WERI-Rb-1 (cell line): Measurements from ENCODE around the gene GRID1.

ENCODE experiments used
- DNase-seq: peaks from one replicate; pipeline ENCODE4 v3.0.0-alpha.2; 2020
- H3K27ac ChIP-seq: fragments of 250-450 bp; sonication (Bioruptor Pico); 2 replicates; pipeline ENCODE4 v1.5.1; 2020; ENCODE audit warnings: mild to moderate bottlenecking, moderate library complexity
- H3K27me3 ChIP-seq: fragments of 250-450 bp; sonication (Bioruptor Pico); 2 replicates; pipeline ENCODE4 v1.5.1; 2021; ENCODE audit warnings: mild to moderate bottlenecking, low read depth, moderate library complexity; ENCODE audit not compliant: insufficient read depth, severe bottlenecking
- H3K36me3 ChIP-seq: fragments of 250-450 bp; sonication (Bioruptor Pico); 2 replicates; pipeline ENCODE4 v1.5.1; 2020; ENCODE audit warnings: mild to moderate bottlenecking, moderate library complexity
- H3K4me3 ChIP-seq: 2 replicates; pipeline ENCODE4 v1.5.1; 2011; ENCODE audit warnings: low read depth, mild to moderate bottlenecking, control low read depth, low read length
- H3K9me3 ChIP-seq: fragments of 250-450 bp; sonication (Bioruptor Pico); 2 replicates; pipeline ENCODE4 v1.5.1; 2021; ENCODE audit warnings: mild to moderate bottlenecking, moderate library complexity; ENCODE audit not compliant: severe bottlenecking
- CTCF ChIP-seq: IDR thresholded peaks from 2 replicates; pipeline ENCODE4 v1.5.1; 2011; ENCODE audit warnings: low read depth, mild to moderate bottlenecking, control low read depth, inconsistent platforms, low read length

GRID1 gene

GRCh38 chr10:85764108-85764507, 602.5 kb downstream of the GRID1 start:
- Histone ChIP-seq H3K36me3 (no peaks in the 10 kb centered on the region), H3K4me3 (no peak overlapping the region)

GRCh38 chr10:85761906-85762445, 604.6 kb downstream of the GRID1 start:
- no peak overlapping the region for H3K27ac ChIP-seq
- no peak for DNase-seq
- H3K36me3 ChIP-seq, result no peaks in the 10 kb centered on the region
- no peak overlapping the region for H3K4me3 ChIP-seq
- no peak for TF ChIP-seq CTCF
- no peaks in the 10 kb centered on the region for H3K27me3 ChIP-seq
- no peaks in the 10 kb centered on the region for H3K9me3 ChIP-seq

More at GRCh38 chr10:85764108-85764507, 602.5 kb downstream of the GRID1 start:
- Histone ChIP-seq H3K9me3 (peaks cover 2% of the 10 kb centered on the region), H3K27me3 (no peaks in the 10 kb centered on the region), H3K27ac (no peak overlapping the region)
- TF ChIP-seq CTCF, result no peak
- DNase-seq, result no peak

GRCh38 chr10:85741626-85742300, 624.8 kb downstream of the GRID1 start:
- DNase-seq, result no peak
- H3K9me3 ChIP-seq, result no peaks in the 10 kb centered on the region
- H3K36me3 ChIP-seq, result no peaks in the 10 kb centered on the region
- no peak for TF ChIP-seq CTCF
- H3K27me3 ChIP-seq, result no peaks in the 10 kb centered on the region
- no peak overlapping the region for H3K4me3 ChIP-seq
- no peak overlapping the region for H3K27ac ChIP-seq

- DNase-seq, result no peak
- Histone ChIP-seq H3K27ac (no peak overlapping the region), H3K36me3 (no peaks in the 10 kb centered on the region), H3K9me3 (no peaks in the 10 kb centered on the region), H3K4me3 (no peak overlapping the region), H3K27me3 (no peaks in the 10 kb centered on the region)
- TF ChIP-seq CTCF, result no peak
These were observed 630.6 kb downstream of the GRID1 start for GRCh38 chr10:85735997-85736396.

- H3K36me3 ChIP-seq, result no peaks in the 10 kb centered on the region
- TF ChIP-seq CTCF, result no peak
- H3K4me3 ChIP-seq, result no peak overlapping the region
- no peak for DNase-seq
- H3K27ac ChIP-seq, result no peak overlapping the region
- H3K27me3 ChIP-seq, result no peaks in the 10 kb centered on the region
- no peaks in the 10 kb centered on the region for H3K9me3 ChIP-seq
These were observed 631.8 kb downstream of the GRID1 start for GRCh38 chr10:85734791-85735190.

- no peak for DNase-seq
- no peaks in the 10 kb centered on the region for H3K27me3 ChIP-seq
- no peaks in the 10 kb centered on the region for H3K9me3 ChIP-seq
- TF ChIP-seq CTCF, result no peak
- H3K27ac ChIP-seq, result no peak overlapping the region
- H3K4me3 ChIP-seq, result no peak overlapping the region
- H3K36me3 ChIP-seq, result no peaks in the 10 kb centered on the region
These were observed 642.4 kb downstream of the GRID1 start for GRCh38 chr10:85724215-85724614.
